Activated CD4-positive, alpha-beta T cell treated with anti-CD3 and anti-CD28 coated beads for 1 hour (primary cell): ENCODE results near the gene ASIC1.
A peak's percentile ranks its signal among the peaks of the same experiment; 100 is the strongest.

Experiments
- DNase-seq: peaks from one replicate; pipeline ENCODE4 v3.0.0-alpha.2; 2020

Gene ASIC1

GRCh38 chr12:50041062-50041860, 16.1 kb upstream of the ASIC1 start:
- no peak for DNase-seq

DNA sequence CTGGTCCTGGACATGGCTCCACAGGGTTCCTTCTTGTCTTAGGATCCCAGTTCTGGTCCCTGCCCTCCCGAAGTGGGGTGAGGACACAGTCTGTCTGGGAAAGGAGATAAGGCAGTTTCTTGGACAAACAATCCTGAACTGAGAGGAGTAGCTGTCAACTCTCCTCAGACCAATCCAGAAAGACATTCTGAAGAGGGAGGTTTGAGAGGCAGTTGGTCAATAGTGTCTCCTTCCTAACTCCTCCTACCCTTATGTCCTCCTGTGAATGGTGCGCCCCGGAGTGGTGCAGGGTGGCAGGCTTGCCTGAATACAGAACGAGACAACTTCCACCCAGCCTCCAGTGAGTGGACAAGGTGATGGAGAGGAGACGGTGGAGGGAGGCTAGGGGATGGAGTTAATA, 15.4 kb upstream of the ASIC1 start:
- no peak for DNase-seq

GRCh38 chr12:50042693-50043092, 14.7 kb upstream of the ASIC1 start:
- no peak for DNase-seq

DNA sequence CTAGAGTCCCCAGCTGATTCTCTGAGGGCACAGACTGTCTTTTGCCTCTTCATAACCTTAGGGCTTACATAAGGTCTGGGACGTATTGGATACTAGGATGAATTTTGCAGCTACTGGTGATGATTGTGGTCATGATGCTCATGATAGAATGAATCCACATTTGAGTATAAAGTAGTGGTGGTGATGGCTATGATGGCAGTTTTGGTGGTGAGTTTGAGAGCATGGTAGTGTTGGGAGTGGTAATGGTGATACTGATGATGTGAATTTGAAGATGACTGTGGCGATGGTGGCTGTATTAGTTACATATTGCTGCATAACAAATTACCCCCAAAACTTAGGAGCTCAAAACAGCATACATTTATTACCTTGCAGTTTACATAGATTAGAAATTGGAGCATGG, 14.1 kb upstream of the ASIC1 start:
- no peak for DNase-seq

GRCh38 chr12:50043854-50044253, 13.5 kb upstream of the ASIC1 start:
- no peak for DNase-seq

DNA sequence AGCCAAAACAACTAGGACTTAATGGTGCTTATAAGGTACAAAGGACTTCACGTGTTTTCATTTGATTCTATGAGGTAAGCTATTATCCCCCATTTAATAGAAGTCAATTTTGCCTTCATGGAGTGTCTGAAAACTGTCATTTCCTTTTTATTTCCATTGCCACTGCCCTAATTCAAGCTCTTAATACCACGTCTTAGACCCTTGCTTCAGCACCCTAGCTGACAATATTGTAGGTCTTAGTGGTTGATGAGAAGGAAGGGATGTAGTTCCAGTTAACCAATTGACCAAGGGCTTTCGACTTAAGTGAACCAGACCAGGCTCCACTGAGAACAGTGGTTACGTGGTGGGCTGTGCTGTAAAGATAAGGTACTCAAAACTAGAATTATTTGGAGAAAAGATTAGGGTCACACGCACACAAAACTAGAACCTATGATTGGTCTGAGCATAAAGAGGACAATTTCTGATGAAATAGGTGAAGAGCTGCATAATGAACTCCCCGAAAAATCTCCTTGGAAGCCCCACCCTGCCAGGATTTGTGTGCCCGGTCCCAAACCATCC, 9.6 kb upstream of the ASIC1 start:
- no peak for DNase-seq

DNA sequence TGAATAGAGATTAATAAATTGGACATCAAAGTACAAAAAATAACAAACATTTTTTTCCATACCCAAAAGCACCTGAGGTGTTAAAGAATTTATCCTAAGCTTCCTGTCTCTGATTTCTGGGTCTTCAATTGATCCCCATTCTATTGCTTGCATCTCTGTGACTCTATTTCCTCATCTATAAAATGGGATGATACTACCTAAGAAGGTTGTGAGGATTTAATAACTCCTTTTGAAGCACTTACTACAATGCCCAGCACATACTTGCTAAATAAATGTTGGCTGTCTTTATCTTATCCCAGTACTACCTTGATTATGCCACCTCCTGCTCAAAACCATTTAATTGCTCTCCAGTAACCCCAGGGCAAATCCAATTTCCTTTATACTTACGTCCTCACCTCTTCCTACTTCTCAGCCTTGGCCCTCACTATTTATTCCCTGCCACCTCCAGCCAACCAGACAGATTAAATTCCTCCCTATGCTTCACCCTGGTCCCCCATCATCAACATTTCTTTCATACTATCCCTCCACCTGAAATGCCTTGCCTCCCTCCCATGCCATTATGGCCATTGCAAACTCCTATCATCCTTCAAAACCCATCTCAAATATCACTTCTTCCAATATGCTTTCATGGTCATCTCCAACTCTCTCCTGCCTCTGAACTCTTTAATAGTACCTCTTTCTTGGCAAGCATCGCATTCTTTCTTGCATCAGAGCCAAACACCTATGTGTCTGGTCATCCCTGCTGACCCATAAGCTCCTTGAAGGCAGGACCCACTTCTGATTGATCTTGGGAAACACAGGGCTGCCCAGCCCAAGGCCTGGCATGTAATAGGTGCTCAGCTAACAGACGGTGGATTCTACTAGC, 7.9 kb upstream of the ASIC1 start:
- DNase-seq, result no peak

GRCh38 chr12:50050119-50050385, 7.3 kb upstream of the ASIC1 start:
- no peak for DNase-seq

DNA sequence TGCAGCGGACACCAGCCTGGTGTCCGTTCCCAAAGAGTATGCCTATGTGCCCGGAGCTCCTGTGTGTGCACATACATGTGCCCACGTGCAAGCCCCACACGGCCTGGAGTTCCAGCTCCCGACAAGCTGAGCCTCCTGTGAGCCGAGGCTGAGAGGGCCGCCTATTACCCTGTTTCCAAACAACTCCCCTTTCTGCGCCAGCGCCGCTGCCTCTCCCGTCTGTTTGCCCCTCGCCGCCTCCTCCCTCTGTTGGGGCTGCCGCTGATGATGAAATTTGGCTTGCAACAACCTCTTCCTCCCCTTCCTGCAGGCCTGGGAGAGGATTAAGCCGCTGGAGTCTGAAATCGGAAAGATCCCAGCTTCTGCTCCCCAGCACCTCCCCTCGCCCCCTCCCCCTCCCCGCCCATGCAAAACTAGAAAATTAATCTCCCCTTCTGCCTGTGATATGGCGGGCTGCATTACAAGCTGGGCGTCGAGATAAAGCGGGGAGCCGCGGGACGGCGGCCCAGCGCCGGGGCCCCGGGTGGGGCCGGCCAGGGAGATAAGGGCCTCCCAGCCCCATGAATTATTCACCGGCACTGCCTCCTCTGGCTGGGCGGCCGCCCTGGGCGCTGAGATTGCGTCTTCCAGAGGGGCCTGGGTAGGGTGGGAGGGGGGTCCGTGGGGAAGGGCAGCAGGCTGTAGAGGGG, 6.8 kb upstream of the ASIC1 start:
- DNase-seq, result no peak

- DNase-seq, result no peak
Observed at GRCh38 chr12:50051101-50051806, 6.1 kb upstream of the ASIC1 start.

GRCh38 chr12:50052544-50052943, 4.9 kb upstream of the ASIC1 start:
- no peak for DNase-seq

DNA sequence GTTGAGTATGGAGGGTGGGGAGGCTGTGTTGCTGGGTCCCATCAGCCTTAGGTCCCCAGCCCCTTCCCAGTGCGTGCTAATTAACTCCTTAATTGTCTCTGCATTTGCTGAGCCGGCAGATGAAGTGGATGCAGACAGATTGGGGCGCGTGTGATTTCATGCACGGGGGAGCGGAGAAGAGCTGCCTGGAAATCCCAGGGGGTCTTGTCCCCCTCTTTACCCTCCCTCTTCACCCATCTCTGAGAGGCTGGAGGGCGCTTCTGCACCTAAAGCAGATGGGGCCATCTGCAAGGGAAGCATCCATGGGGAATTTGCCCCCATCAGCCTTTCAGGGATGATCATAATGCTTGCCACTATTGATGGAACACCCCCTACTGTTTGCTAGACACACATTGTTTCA, 4.4 kb upstream of the ASIC1 start:
- no peak for DNase-seq

GRCh38 chr12:50053583-50053982, 3.8 kb upstream of the ASIC1 start:
- DNase-seq, result no peak

DNA sequence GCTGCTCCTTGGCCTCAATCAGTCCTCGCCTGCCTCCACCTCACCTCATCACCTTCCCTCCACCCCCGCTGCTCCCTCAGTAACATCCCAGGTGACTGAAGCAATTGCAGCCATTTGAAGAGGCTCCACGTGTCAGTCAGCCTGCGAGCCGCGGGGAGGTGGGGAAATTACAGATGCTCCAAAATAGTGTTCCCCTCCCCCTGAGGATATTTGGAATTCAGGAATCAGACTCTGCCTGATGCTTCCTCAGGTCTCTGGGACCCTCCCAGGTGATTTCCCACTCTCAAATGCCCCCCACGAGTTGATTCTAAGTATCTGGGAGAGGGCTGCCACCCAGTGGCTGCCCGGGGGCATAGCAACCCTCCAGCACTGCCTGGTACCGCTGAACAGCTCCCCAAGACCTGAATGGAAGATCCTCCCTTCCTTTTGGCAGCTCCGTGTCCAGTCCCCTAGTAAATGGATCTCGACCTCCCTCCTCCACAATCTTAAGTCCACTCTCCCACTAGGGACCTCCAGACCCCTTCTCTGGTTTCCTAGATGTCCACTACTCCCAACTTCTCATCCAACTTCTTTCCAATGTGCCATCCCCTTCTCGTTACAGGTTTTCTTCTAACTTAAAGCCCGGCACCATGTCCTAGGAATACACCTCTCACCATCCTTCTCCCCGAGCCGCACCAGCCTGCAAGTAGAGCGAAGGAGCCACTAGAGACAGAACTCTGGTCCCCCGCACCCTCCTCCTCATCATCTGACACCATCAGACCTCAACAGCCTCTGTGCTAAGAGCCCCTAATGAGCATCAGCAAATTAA, 1.4 kb upstream of the ASIC1 start:
- peak; percentile 43 for DNase-seq

DNA sequence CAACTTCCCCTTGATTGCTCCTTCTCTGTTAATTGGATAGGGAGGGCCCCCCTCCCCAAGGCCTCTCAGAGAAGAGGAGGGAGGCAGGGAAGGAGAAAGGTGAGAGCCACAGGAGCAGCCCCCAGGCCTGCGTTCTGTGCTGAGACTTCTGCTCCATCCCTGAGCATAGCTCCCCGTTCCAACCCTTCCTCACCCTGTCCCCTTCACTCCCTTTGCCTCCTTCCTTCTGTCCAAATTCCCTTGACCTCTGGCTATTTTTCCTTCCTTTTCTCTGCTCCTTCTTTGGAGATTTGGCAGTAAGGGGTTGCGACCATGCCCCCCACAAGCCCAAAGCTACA, 788 bp upstream of the ASIC1 start:
- no peak for DNase-seq

DNA sequence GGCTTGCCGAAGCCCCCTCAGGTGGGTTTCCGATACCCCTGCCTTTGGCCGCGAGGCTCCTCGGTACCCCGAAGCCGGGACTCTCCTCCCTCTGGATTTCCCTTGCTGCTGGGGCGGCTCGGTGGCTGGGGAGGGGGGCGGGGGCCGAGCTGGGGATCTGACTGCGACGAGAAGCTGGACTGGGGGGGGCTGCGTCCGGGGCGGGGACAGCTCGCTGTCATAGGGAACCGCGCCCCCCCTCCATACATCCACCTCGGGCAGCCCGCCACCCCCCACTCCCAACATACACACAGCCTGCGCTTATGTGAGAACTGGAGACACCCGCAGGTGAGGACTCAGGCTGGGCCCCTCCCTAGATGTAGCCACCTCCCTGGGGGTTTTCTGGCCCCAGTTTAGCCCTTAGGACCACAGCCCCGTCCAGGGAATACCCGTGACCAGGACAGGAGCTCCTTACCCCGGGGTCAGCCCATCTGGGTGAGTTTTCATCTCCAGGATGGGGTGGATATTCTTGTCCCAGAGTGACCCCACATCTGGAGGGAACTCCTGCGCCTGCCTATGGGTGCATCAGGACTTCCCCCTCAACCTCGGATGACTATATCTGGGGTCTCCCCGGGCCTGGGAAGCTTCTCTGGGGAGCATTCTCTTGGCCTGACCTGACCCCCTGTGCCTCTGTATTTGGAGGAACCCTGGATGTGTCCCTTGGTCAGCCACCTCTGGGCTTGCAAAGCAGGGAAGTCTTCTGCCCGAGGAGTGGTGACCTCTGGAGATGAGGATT, 687 bp downstream of the ASIC1 start:
- DNase-seq, result no peak

GRCh38 chr12:50058743-50059312, 1.4 kb downstream of the ASIC1 start:
- DNase-seq, result no peak

DNA sequence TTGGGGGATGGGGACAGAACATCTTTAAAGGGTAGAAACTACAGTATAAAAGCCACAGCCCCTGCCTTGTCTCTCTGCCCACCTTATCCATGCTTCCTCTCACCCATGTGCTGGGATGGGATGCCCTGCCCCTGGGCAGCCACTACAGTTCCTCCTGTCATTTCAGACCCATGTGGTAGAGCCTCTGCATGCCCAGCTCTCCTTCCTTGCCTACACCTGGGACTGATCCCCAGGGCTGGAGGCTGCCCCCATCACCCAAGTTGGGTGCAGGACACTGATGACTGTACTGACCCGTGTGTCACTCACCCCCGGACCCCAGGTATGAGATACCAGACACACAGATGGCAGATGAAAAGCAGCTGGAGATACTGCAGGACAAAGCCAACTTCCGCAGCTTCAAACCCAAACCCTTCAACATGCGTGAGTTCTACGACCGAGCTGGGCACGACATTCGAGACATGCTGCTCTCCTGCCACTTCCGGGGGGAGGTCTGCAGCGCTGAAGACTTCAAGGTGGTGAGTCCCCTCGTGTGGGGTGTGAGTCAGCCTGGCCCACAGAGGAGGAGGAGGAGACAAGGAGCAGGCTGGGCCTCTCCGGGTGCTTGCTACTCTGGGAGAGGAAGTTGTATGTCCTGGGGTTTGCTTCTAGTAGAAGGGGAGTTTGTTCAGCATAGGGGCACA, 2.2 kb downstream of the ASIC1 start:
- peak; percentile 34 for DNase-seq

DNA sequence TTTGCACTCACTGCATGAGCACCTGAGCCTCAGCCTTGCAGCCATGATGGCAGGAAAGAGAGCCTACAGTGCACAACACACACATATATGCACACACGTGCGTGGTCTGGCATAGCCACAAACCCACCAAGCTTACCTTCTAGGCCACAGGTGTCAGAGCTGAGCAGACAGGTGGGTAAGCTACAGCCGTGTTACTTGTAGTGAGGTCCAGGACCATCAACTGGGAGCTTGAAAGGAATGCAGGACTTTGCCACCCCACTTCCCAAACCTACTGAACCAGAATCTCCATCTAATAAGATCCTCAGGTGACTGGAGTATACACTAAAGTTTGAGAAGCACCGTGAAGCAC, 2.7 kb downstream of the ASIC1 start:
- no peak for DNase-seq

DNA sequence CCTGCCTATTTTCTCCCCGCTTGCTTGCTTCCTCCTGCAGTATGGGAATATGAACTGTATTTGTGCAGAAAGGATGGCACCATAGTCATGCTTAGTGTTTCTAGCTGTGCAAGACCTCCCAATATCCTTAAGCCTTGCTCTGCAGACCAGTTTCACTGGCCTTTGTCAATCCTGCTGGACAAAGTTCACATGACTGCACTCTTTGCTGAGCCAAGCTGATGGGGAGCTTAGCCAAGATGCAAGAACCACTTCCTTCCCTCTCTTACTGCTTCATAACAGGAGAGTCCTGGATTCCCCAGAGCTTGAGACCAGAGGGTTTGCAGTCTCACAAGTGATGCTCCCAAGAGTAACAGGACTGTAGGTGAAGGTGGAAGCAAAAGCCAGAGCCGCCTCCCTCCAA, 3.8 kb downstream of the ASIC1 start:
- DNase-seq, result no peak
